Tibial nerve (tissue), 4 donors: Measurements from ENCODE around the gene MMP25. TPM values are rescaled to one million over a fixed set of nuclear protein-coding genes. Genes with fewer than 3 reads are reported as not detected.

Experiments used
- DNase-seq, 2 donors: peaks; one replicate each; pipeline ENCODE4 v3.0.0-alpha.2; 2019; ENCODE audit warnings: low spot score in 2 of 2
- H3K27ac ChIP-seq, 4 donors: fragments of 200-600 bp; sonication (generic) in 3 of 4; one replicate each; pipeline ENCODE4 v1.5.1; 2017 to 2019; ENCODE audit warnings: mild to moderate bottlenecking in 1 of 4
- H3K27me3 ChIP-seq, 2 donors: fragments of 200-600 bp; sonication (generic) in 1 of 2; one replicate each; pipeline versions ENCODE4 v1.5.1 to v1.6.0; 2017 to 2019
- H3K36me3 ChIP-seq, 3 donors: fragments of 200-600 bp; sonication (generic); one replicate each; pipeline ENCODE4 v1.5.1; 2018 to 2019
- H3K4me1 ChIP-seq, 4 donors: fragments of 200-600 bp; sonication (generic) in 3 of 4; one replicate each; pipeline ENCODE4 v1.5.1; 2017 to 2019
- H3K4me3 ChIP-seq, 4 donors: fragments of 200-600 bp; sonication (generic) in 3 of 4; one replicate each; pipeline ENCODE4 v1.5.1; 2017 to 2019; ENCODE audit warnings: mild to moderate bottlenecking in 1 of 4, moderate library complexity in 1 of 4
- H3K9me3 ChIP-seq, 4 donors: fragments of 200-600 bp; sonication (generic) in 3 of 4; one replicate each; pipeline ENCODE4 v1.5.1; 2017 to 2019
- EP300 ChIP-seq, 2 donors: sonication (generic); formaldehyde crosslinking; IDR thresholded peaks; one replicate each; pipeline ENCODE4 v1.6.1; 2017; ENCODE audit warnings: antibody characterized with exemption in 2 of 2, mild to moderate bottlenecking in 1 of 2
- POLR2A ChIP-seq, 2 donors: fragments of 450-650 bp; IDR thresholded peaks; one replicate each; pipeline ENCODE4 v1.6.1; 2017; ENCODE audit warnings: antibody characterized with exemption in 2 of 2, mild to moderate bottlenecking in 2 of 2, moderate library complexity in 2 of 2
- WGBS, 2 donors: methylation state at CpG; one replicate each; pipeline ENCODE4 v1.1.5; 2018; 5-methylcytosine and 5-hydroxymethylcytosine counted together
- total RNA-seq, 4 donors: library from RNA; depleted of rRNA; stranded (reverse); fragments of >200 nt; gene quantifications; one replicate each; pipeline ENCODE4 v1.1.0, GENCODE V29; 2016
- TF ChIP-seq, protein P1 (sequence below), 5 experiments: fragments of 200-600 bp in 3 of 5; fragments of 450-650 bp in 2 of 5; sonication (generic) in 3 of 5; IDR thresholded peaks; one replicate each; pipeline ENCODE4 v1.5.1; 2016 to 2019; ENCODE audit warnings: antibody characterized with exemption in 5 of 5, mild to moderate bottlenecking in 3 of 5, moderate library complexity in 2 of 5

MMP25 gene
- total RNA-seq, 4 donors from 2014 or later, result under 0.01 to 0.42 TPM; not detected in 2

DNA sequence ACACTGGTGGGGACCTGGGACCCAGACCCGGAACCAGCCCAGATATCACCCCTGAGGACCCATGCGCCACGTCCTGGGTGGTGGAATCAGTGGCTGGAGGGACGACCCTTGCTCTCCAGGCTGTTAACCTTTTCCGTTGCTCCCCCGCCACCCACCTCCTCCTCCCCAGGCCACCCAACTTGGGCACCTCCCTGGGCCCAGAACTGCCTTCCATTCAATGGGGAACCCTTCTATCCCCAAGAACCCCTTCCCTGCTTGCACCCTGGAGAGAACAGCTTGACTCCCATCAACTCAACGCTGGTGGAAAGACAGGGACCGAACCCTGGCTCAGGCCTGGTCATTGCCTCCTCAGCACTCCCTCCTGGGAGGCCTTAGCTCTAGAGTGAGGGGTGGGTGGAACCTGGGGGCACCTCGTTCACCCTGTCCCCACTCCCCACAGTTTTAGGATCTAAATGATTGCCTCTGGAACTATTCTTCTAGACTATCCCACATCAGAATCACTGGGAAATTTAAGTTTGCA, 13.4 kb downstream of the MMP25 start:
- H3K27ac ChIP-seq, result peak overlapping the region in 3 of 4 donors; percentile 38 to 88 (median 80)
- TF ChIP-seq, protein P1, sequence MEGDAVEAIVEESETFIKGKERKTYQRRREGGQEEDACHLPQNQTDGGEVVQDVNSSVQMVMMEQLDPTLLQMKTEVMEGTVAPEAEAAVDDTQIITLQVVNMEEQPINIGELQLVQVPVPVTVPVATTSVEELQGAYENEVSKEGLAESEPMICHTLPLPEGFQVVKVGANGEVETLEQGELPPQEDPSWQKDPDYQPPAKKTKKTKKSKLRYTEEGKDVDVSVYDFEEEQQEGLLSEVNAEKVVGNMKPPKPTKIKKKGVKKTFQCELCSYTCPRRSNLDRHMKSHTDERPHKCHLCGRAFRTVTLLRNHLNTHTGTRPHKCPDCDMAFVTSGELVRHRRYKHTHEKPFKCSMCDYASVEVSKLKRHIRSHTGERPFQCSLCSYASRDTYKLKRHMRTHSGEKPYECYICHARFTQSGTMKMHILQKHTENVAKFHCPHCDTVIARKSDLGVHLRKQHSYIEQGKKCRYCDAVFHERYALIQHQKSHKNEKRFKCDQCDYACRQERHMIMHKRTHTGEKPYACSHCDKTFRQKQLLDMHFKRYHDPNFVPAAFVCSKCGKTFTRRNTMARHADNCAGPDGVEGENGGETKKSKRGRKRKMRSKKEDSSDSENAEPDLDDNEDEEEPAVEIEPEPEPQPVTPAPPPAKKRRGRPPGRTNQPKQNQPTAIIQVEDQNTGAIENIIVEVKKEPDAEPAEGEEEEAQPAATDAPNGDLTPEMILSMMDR (IDR thresholded peaks at IDR 0.05), result no peak
- TF ChIP-seq POLR2A (IDR thresholded peaks at IDR 0.05) (no peak), EP300 (IDR thresholded peaks at IDR 0.05) (no peak)
- no peaks in the 10 kb centered on the region for H3K9me3 ChIP-seq
- peaks cover 0 to 7% (median 0%) of the 10 kb centered on the region in 3 donors for H3K36me3 ChIP-seq
- peaks cover 0 to 22% (median 15%) of the 10 kb centered on the region in 4 donors for H3K4me1 ChIP-seq
- H3K27me3 ChIP-seq, result no peaks in the 10 kb centered on the region
- peak overlapping the region; percentile 69 to 93 (median 74) for H3K4me3 ChIP-seq
- no peak for DNase-seq
- 26 to 42% methylated on average over 7 to 9 of the region's 9 CpGs for WGBS, 2 donors

DNA sequence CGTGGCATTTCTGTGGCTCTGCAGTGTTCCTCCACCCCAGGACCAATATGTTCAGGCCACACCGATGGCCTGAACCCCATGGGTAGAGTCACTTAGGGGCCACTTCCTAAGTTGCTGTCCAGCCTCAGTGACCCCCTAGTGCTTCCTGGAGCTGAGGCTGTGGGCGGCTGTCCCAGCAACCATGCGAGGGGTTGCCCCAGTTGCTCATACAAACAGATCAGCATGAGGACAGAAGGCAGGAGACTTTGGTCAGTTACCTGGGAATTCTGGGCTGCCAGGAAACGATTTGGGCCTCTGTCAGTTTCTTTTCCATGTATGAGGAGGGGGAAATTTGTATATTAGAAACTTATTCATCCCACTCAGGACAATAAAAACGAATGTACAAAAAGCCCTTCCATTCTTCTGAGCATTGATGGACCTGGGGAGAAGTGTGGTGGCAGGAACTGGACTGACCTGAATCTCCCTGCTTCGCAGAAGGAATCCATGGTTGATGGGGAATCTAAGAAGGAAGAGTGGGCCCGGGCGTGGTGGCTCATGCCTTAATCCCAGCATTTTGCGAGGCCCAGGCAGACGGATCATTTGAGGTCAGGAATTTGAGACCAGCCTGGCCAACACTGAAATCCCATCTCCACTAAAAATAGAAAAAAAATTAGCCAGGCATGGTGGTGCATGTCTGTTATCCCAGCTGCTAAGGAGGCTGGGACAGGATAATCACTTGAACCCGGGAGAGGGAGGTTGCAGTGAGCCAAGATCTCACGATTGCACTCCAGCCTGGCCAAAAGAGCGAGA, 14.2 kb downstream of the MMP25 start:
- Histone ChIP-seq H3K27ac (no peak overlapping the region), H3K27me3 (no peaks in the 10 kb centered on the region), H3K4me3 (no peak overlapping the region), H3K9me3 (no peaks in the 10 kb centered on the region), H3K4me1 (peaks cover 0 to 30% (median 16%) of the 10 kb centered on the region in 4 donors), H3K36me3 (no peaks in the 10 kb centered on the region)
- DNase-seq, result no peak
- 82 to 85% methylated on average over 12 to 14 of the region's 14 CpGs for WGBS, 2 donors
- TF ChIP-seq, protein P1 (IDR thresholded peaks at IDR 0.05), result no peak
- no peak for TF ChIP-seq POLR2A (IDR thresholded peaks at IDR 0.05)
- TF ChIP-seq EP300 (IDR thresholded peaks at IDR 0.05), result no peak

- Histone ChIP-seq H3K27me3 (no peaks in the 10 kb centered on the region), H3K9me3 (no peaks in the 10 kb centered on the region), H3K4me3 (no peak overlapping the region), H3K4me1 (peaks cover 0 to 31% (median 16%) of the 10 kb centered on the region in 4 donors), H3K36me3 (no peaks in the 10 kb centered on the region), H3K27ac (no peak overlapping the region)
- WGBS, 2 donors, result 78 to 89% methylated on average over 6 of the region's 6 CpGs
- DNase-seq, result no peak
- TF ChIP-seq EP300 (IDR thresholded peaks at IDR 0.05) (no peak), POLR2A (IDR thresholded peaks at IDR 0.05) (no peak)
- TF ChIP-seq, protein P1 (IDR thresholded peaks at IDR 0.05), result no peak
Observed at GRCh38 chr16:3062553-3062952, 16.2 kb downstream of the MMP25 start.

DNA sequence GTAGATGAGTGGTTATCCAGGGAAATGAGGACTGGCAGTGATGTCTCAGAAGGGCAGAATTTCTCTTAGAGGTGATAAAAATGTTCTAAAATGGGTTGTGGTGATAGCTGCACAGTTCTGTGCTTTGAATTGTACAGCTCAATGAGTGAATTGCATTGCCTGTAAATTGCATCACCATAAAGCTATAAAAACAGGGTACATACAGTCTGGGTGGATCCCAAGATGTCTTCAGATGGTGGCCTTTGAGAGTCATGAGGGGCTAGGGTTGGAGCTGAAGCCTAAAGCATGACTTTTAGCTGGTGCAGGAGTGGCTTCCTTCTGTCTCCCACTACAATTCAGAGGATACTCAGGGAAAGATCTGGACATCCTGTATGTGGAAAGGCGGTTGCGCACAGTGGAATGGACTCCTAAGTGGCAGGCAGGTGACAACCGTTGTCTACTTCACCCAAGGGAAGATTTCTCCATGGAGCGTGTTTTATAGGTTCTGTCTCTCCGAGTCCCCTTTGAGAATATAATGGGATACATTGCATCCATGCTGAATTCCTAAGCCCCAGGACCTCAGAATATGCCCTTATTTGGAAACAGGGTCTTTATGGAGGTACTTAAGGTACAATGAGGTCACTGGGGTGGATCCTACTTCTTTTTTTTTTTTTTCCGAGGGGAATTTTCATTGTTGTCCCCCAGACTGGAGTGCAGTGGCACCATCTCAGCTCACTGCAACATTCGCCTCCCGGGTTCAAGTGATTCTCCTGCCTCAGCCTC, 17.4 kb downstream of the MMP25 start:
- Histone ChIP-seq H3K36me3 (no peaks in the 10 kb centered on the region), H3K4me3 (no peak overlapping the region), H3K9me3 (no peaks in the 10 kb centered on the region), H3K4me1 (peaks cover 0 to 19% (median 9%) of the 10 kb centered on the region in 4 donors), H3K27me3 (no peaks in the 10 kb centered on the region), H3K27ac (no peak overlapping the region)
- DNase-seq, result no peak
- WGBS, 2 donors, result 80 to 86% methylated on average over 8 of the region's 8 CpGs
- TF ChIP-seq POLR2A (IDR thresholded peaks at IDR 0.05) (no peak), EP300 (IDR thresholded peaks at IDR 0.05) (no peak)
- TF ChIP-seq, protein P1 (IDR thresholded peaks at IDR 0.05), result no peak
